GM19463 (cell line): ENCODE data around the gene S1PR5.

Source experiments
- ATAC-seq: cut with Tn5 transposase; IDR thresholded peaks from one replicate; pipeline ENCODE4 v1.9.1; 2021; ENCODE audit warnings: mild to moderate bottlenecking, moderate library complexity; ENCODE audit not compliant: unreplicated experiment

The S1PR5 gene

GRCh38 chr19:10516671-10517286 lies 468 bp downstream of the S1PR5 start:
- no peak for ATAC-seq

GRCh38 chr19:10516064-10516385 lies 1.2 kb downstream of the S1PR5 start:
- ATAC-seq: no peak

DNA sequence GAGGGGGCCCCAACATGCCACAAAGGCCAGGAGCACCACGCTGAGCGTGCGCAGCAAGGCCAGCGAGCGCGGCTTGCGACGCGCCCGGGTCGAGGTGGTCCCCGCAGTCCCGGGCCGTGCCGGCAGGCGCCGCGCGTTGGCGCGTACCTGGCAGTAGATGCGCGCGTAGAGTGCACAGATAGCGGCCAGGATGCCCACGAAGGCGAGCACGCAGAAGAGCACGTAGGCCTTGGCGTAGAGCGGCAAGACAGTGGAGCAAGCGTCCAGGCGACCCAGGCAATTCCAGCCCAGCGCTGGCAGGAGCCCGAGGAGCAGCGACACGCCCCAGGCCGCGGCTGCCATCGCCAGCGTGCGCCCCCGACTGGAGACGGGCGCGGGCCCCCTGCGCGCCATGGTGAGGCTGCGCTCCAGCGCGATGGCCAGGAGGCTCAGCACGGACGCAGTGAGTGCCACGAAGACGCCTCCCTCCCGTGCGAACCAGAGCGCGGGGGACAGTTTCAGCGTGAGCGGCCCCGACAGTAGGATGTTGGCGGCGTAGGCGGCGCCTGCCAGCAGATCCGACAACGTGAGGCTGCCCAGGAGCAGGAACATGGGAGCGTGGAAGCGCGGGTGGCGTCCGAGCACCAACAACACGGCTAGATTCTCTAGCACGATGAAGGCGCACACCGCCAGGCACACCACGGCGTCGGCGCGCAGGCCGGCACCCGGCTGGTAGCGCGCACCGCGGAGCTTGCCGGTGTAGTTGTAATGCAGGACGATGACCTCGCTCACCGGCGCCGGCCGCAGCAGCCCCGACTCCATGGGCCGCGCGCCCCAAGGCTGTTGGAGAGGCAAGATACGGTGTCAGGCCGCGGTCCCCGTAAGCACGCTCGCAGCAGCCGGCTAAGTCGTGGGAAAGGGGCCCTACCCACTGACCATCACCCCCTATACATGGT lies 2.8 kb downstream of the S1PR5 start:
- ATAC-seq: no peak

- ATAC-seq: no peak
Measured at GRCh38 chr19:10513223-10513622, 4.0 kb downstream of the S1PR5 start.

DNA sequence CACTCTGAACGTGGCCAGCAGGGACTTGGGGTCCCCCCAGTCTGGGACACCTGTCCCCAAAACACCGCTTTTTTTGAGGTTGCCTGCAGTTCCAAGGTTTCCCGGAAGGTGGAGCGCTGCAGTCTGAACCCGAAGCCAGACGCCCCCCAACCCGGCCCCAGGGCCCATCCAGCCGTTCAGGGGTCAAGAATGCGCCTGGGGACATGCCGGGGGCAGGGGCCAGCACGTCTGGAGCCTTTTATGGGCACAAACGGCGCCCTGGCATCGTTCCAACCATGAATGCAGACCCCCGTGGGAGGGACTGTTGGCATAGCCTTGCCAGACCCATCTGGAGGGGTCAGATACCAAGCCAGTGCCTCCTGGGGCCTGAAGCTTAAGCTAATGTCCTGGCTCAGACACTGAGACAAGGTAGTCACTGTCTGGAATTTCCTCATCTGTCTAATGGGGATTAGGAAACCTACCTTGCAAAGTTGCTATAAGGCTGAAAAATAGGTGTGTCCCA lies 6.9 kb downstream of the S1PR5 start:
- ATAC-seq: no peak

GRCh38 chr19:10508707-10509106 lies 8.5 kb downstream of the S1PR5 start:
- ATAC-seq: no peak

- no peak for ATAC-seq
Measured at GRCh38 chr19:10508036-10508435, 9.2 kb downstream of the S1PR5 start.

- ATAC-seq: no peak
Measured at GRCh38 chr19:10505583-10506229, 11.5 kb downstream of the S1PR5 start.

DNA sequence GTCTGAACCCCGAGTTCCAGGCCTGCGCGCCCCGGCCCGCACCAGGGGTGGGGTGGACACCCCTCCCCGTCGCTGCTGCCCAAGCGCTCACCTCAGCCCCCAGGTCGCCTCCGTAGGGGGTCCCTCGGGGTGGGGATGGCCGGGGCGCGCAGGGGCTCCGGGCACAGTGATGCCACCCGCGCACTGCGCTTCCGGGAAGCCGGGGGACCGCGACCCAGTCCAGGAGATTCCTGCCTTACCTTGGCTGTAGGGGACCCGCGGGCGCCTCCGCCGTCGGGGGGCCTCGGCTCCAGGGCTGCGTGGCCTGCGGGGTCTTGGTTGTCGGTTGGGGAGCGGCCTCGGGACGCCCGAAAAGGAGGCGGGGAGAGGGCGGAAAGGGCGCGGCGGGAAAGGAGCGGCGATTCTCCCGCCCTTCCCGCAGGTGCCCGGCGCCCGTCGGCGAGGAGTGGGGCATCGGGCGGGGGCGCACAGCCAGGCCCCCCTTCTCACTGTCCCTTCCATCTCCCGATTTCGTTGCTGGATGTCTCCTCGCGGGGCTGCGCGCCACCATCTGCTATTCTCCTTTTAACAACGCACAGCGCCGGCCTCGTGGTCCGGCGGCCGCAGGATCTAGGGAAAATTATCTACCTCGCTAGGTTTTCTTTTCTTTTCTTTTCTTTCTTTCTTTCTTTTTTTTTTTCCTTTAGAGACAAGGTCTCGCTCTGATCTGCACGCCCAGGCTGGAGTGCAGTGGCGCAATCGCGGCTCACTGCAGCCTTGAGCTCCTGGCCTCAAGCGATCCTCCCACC lies 14.1 kb downstream of the S1PR5 start, which contains the start of gene KEAP1:
KEAP1 (minus strand) TSS at position 355 of the 788 bp plus-strand sequence. CDS start 3,323 bp downstream, outside the sequence.
- ATAC-seq: peak; percentile 31

- ATAC-seq: peak; percentile 84
Measured at GRCh38 chr19:10502524-10503001, 14.7 kb downstream of the S1PR5 start.

GRCh38 chr19:10501971-10502523 lies 15.2 kb downstream of the S1PR5 start:
- ATAC-seq: peak; percentile 33

DNA sequence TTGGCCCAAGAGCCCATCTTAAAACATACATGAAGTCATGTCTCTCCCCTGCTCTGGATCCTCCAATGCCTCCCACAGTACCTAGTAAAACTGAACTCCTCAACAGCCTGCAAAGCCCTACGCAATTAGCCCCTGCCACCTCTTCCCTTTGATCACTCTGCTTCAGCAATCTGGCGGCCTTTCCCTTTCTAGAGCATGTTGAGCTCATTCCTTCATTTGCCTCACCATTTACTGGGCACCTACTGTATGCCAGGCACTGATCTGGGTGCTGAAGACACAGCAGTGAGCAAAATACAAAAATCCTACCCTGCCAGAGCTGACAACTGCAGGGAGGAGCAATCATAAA lies 17.0 kb downstream of the S1PR5 start:
- no peak for ATAC-seq

- ATAC-seq: no peak
Measured at GRCh38 chr19:10499550-10500246, 17.5 kb downstream of the S1PR5 start.

- no peak for ATAC-seq
Measured at GRCh38 chr19:10497371-10497770, 19.9 kb downstream of the S1PR5 start.

DNA sequence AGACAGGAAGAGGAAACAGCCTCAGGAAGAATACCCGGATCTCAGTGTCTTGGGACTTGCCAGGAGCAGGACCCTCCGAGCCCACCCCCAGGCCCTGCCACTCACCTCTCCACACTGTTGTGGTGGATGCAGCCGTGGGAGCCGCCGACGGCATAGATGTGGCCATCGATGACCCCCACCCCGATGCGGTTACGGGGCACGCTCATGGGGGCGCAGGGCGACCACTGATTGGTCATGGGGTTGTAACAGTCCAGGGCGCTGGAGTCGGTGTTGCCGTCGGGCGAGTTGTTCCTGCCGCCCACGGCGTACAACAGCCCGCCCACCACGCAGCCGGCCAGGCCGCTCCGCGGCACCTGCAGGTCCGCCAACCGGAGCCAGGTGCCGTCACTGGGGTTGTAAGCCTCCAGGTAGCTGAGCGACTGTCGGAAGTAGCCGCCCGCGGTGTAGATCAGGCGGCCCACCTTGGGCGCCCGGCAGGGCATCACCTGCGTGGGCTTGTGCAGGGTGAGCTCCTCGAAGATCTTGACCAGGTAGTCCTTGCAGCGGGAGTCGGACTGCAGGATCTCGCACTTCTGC lies 25.7 kb downstream of the S1PR5 start:
- no peak for ATAC-seq

- ATAC-seq: no peak
Measured at GRCh38 chr19:10486551-10486950, 30.7 kb downstream of the S1PR5 start.

- no peak for ATAC-seq
Measured at GRCh38 chr19:10478903-10479384, 38.3 kb downstream of the S1PR5 start.

- ATAC-seq: no peak
Measured at GRCh38 chr19:10478476-10478875, 38.8 kb downstream of the S1PR5 start.

GRCh38 chr19:10474962-10475451 lies 42.2 kb downstream of the S1PR5 start:
- no peak for ATAC-seq
